Activated naive CD4-positive, alpha-beta T cell treated with anti-CD3 and anti-CD28 coated beads, Interleukin-2, amount 10 ng/mL, durations not matched to agents 5 hours and 36 hours (primary cell): ENCODE results near the gene CD82. TPM values are rescaled to one million over a fixed set of nuclear protein-coding genes. Genes with fewer than 3 reads are reported as not detected.

Source experiments
- total RNA-seq, 2 experiments: library from RNA; stranded (reverse); gene quantifications; one replicate each; pipeline ENCODE4 v1.2.3, GENCODE V29; 2021

CD82 gene
- 10 to 100 TPM; 76.0 to 79.7 TPM for total RNA-seq

DNA sequence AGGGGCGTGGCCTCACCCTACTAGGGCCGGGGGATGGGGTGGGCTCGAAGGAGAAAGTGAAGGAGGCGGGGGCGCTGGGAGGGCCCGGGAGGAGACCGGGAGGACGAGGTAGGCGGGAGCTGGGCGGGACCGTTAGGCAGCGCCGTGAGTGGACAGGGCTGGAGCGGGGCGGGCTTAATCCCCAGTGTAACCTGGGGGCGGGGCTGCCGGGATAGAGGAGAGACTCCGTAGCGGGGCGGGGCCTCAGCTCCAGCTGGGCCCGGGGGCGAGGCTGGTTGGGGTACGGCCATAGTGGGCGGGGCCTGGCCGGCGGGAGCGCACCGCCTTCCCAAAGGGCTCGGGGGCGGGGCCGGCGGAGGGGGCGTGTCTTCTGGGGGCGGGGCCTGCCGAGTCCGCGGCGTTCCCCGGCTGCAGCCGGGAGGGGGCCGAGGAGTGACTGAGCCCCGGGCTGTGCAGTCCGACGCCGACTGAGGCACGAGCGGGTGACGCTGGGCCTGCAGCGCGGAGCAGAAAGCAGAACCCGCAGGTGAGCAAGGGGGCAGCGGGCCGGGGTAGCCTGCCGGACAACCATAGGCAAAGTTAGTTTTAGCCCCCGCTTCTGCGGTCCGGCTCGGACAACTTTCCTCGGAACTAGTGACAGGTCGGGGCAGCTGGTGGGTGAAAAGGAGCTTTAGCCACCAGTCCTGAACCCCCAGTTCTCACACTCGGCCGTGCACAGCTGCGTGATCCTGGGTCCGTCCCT, at the start of gene CD82:
Gene CD82, plus strand, starts transcription at position 453 of the 742 bp plus-strand sequence. CDS start 29,000 bp downstream, outside the sequence.

Other genes with a start within 250 kb of the CD82 start
- gene TSPAN18, start 161.3 kb downstream of the CD82 start, total RNA-seq: 10 to 100 TPM; 66.7 to 67.5 TPM